Endothelial cell of umbilical vein (primary cell): ENCODE results near the gene KBTBD4. TPM values are rescaled to one million over a fixed set of nuclear protein-coding genes. Genes with fewer than 3 reads are reported as not detected.
"Not testable (repeated sequence)": the region's sequence is repeated elsewhere in the genome, so short reads cannot be mapped to it uniquely, and the experiment has no call there.

Experiments used
- BruUV-seq: library from RNA; stranded (reverse); fragments of 400-500 nt; replicated peaks from 2 replicates; lab custom pipeline; 2021; lab: Mats Ljungman, UMichigan
- CTCF ChIA-PET: fragments of 300-600, 350-600 bp; sonication (Branson Sonifier 250); formaldehyde crosslinking; loops from one replicate; lab custom pipeline; 2021; ENCODE audit warnings: antibody characterized with exemption, inconsistent platforms; lab: Charles Lee
- POLR2A ChIA-PET: fragments of 300-600, 350-600 bp; sonication (Branson Sonifier 250); formaldehyde crosslinking; loops from one replicate; lab custom pipeline; 2021; ENCODE audit warnings: antibody characterized with exemption, inconsistent platforms; lab: Charles Lee
- DNase-seq: peaks from one replicate; pipeline ENCODE4 v3.0.0-alpha.2; 2011; ENCODE audit warnings: low read depth, low spot score
- FAIRE-seq: peaks from 2 replicates; lab custom pipeline; 2011; peaks lifted over from hg19 to GRCh38; lab: Jason Lieb, UNC
- H2AFZ ChIP-seq: 2 replicates; pipeline ENCODE4 v1.6.0; 2012; ENCODE audit warnings: low read depth, low read length, control low read depth, inconsistent platforms
- H3K27ac ChIP-seq: 2 replicates; pipeline ENCODE4 v1.5.1; 2011; ENCODE audit warnings: low read depth, mild to moderate bottlenecking, control low read depth, low read length, moderate library complexity; ENCODE audit not compliant: insufficient read depth
- H3K27me3 ChIP-seq, 2 experiments: 2 replicates each; pipeline versions ENCODE4 v1.6.0 to v1.6.1; 2011; ENCODE audit warnings: low read length in 2 of 2, mixed read lengths in 1 of 2; ENCODE audit not compliant: control insufficient read depth in 2 of 2, insufficient read depth in 2 of 2
- H3K36me3 ChIP-seq, 2 experiments: 2 replicates in 1 of 2; 3 replicates in 1 of 2; pipeline ENCODE4 v1.5.1; 2011; ENCODE audit warnings: low read length in 2 of 2, mild to moderate bottlenecking in 1 of 2, moderate library complexity in 1 of 2; ENCODE audit not compliant: control insufficient read depth in 2 of 2, insufficient read depth in 2 of 2; ENCODE audit errors: extremely low read depth in 1 of 2
- H3K4me1 ChIP-seq: 3 replicates; pipeline ENCODE4 v1.5.1; 2011; ENCODE audit warnings: mild to moderate bottlenecking, low read length; ENCODE audit not compliant: control insufficient read depth, insufficient read depth; ENCODE audit errors: extremely low read depth
- H3K4me2 ChIP-seq: 2 replicates; pipeline ENCODE4 v1.6.1; 2011; ENCODE audit warnings: low read length, control low read depth, mixed read lengths; ENCODE audit not compliant: insufficient read depth
- H3K4me3 ChIP-seq, 3 experiments: fragments of 200-600 bp in 1 of 3; sonication (generic), shearing (Covaris generic) in 1 of 3; replicated peaks in 1 of 3; 2 replicates each; pipeline ENCODE4 v1.5.1; 2011 to 2016; ENCODE audit warnings: control low read depth in 3 of 3, low read length in 3 of 3, mild to moderate bottlenecking in 2 of 3, inconsistent platforms in 1 of 3, low read depth in 1 of 3, moderate library complexity in 1 of 3; ENCODE audit not compliant: insufficient read depth in 1 of 3
- H3K79me2 ChIP-seq: 2 replicates; pipeline ENCODE4 v1.6.0; 2012; ENCODE audit warnings: low read length, inconsistent platforms; ENCODE audit not compliant: control insufficient read depth, insufficient read depth
- H3K9ac ChIP-seq: replicated peaks from 2 replicates; pipeline ENCODE3; 2011; ENCODE audit warnings: low read length, control low read depth; ENCODE audit not compliant: insufficient read depth; ENCODE audit errors: extremely low read depth
- H3K9me1 ChIP-seq: replicated peaks from 3 replicates; pipeline ENCODE4 v1.6.0; 2011; ENCODE audit warnings: mild to moderate bottlenecking, low read length; ENCODE audit not compliant: control insufficient read depth, insufficient read depth; ENCODE audit errors: extremely low read depth
- H3K9me3 ChIP-seq: replicated peaks from 2 replicates; pipeline ENCODE4 v1.5.1; 2012; ENCODE audit warnings: low read length, inconsistent platforms; ENCODE audit not compliant: control insufficient read depth, insufficient read depth
- H4K20me1 ChIP-seq: replicated peaks from 2 replicates; pipeline ENCODE3; 2011; ENCODE audit warnings: mild to moderate bottlenecking, low read length; ENCODE audit not compliant: control insufficient read depth, insufficient read depth; ENCODE audit errors: extremely low read depth
- JUN ChIP-seq: IDR thresholded peaks from 2 replicates; pipeline ENCODE4 v1.6.1; 2011; ENCODE audit warnings: borderline replicate concordance, low read depth; ENCODE audit not compliant: insufficient read length, insufficient read depth
- dilution Hi-C: fragments of 300-500 bp; cut with MboI; formaldehyde crosslinking; loops from one replicate; pipeline ENCODE4 v1.15.0; 2019; ENCODE audit warnings: low sequenced_read_pairs; ENCODE audit not compliant: extremely low pct_ligation_motif_present
- intact Hi-C: fragments of 100-400 bp; cut with micrococcal nuclease; formaldehyde crosslinking; loops from one replicate; pipeline ENCODE4 v1.10.0; 2022
- polyA plus RNA-seq, 4 experiments: library from polyadenylated mRNA; depleted of rRNA in 3 of 4; stranded (reverse) in 3 of 4; unstranded in 1 of 4; fragments of >200 nt; gene quantifications; 2 replicates each; pipeline versions ENCODE4 v1.2.1 to v1.2.3, GENCODE V29; 2011 to 2012; ENCODE audit warnings: missing spikeins in 1 of 4
- total RNA-seq: library from RNA; stranded (reverse); gene quantifications from 2 replicates; pipeline ENCODE4 v1.2.3, GENCODE V29; 2021
- TF ChIP-seq, protein P1 (sequence below), 2 donors: IDR thresholded peaks; 1 replicate in 1 of 2; 2 replicates in 1 of 2; pipeline ENCODE4 v1.5.1; 2011; ENCODE audit warnings: low read length in 2 of 2, mild to moderate bottlenecking in 2 of 2, moderate library complexity in 2 of 2, control low read depth in 1 of 2, inconsistent platforms in 1 of 2, low read depth in 1 of 2; ENCODE audit not compliant: insufficient read depth in 1 of 2; ENCODE audit errors: extremely low read depth in 1 of 2

KBTBD4 gene
- total and polyA plus RNA-seq, 2 donors (not counting 3 experiments of a cell fraction or from before 2014, with no cell fraction given): 16.3 to 23.2 TPM

DNA sequence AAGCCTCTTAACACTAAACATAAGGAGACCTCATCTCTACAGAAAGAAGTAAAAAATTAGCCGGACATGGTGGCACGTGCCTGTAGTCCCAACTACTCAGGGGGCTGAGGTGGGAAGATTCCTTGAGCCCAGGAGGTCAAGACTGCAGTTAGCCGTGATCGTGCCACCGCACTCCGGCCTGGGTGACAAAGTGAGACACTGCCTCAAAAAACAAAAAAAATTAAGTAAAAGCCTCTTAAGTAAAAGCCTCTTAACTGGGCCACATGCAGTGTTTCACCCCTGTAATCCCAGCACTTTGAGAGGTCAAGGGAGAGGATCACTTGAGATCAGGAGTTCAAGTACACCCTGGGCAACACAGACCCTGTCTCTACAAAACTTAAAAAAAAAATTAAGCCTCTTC lies 51.6 kb downstream of the KBTBD4 start:
- no peak for TF ChIP-seq JUN
- TF ChIP-seq, protein P1, sequence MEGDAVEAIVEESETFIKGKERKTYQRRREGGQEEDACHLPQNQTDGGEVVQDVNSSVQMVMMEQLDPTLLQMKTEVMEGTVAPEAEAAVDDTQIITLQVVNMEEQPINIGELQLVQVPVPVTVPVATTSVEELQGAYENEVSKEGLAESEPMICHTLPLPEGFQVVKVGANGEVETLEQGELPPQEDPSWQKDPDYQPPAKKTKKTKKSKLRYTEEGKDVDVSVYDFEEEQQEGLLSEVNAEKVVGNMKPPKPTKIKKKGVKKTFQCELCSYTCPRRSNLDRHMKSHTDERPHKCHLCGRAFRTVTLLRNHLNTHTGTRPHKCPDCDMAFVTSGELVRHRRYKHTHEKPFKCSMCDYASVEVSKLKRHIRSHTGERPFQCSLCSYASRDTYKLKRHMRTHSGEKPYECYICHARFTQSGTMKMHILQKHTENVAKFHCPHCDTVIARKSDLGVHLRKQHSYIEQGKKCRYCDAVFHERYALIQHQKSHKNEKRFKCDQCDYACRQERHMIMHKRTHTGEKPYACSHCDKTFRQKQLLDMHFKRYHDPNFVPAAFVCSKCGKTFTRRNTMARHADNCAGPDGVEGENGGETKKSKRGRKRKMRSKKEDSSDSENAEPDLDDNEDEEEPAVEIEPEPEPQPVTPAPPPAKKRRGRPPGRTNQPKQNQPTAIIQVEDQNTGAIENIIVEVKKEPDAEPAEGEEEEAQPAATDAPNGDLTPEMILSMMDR (IDR thresholded peaks at IDR 0.05; ENCODE audit: extremely low read depth in 1 of 2, insufficient read depth in 1 of 2, low read depth in 1 of 2, low read length in 2 of 2): no peak
- H4K20me1 ChIP-seq: peaks cover 7% of the 10 kb centered on the region
- FAIRE-seq: no peak

GRCh38 chr11:47526032-47526431 lies 52.7 kb downstream of the KBTBD4 start:
- H3K27ac ChIP-seq, CTCF ChIA-PET, H3K27me3 ChIP-seq, dilution Hi-C loops, BruUV-seq, H3K36me3 ChIP-seq, DNase-seq, H3K4me3 ChIP-seq, H3K4me2 ChIP-seq, H2AFZ ChIP-seq, POLR2A ChIA-PET, H3K9me3 ChIP-seq, H4K20me1 ChIP-seq, H3K9me1 ChIP-seq, FAIRE-seq, intact Hi-C loops, H3K9ac ChIP-seq: not testable (repeated sequence)
- H3K4me1 ChIP-seq: peaks cover 27% of the 10 kb centered on the region
- H3K79me2 ChIP-seq: peaks cover 94% of the 10 kb centered on the region

More for the DNA sequence above, 51.6 kb downstream of the KBTBD4 start:
- intact Hi-C loops (no loop called here), dilution Hi-C loops (no loop called here)
- H3K79me2 ChIP-seq: peaks cover 95% of the 10 kb centered on the region
- ChIA-PET POLR2A (no interaction called here), CTCF (interaction anchor here (1.4 kb wide), 1 partner anchor 8 kb away, joined by 3 read pairs; no protein-coding TSS in a partner anchor)
- no peak overlapping the region for H3K9ac ChIP-seq
- H3K9me3 ChIP-seq: no peaks in the 10 kb centered on the region
- H3K27ac ChIP-seq: no peak overlapping the region
- no peak for DNase-seq
- H3K4me3 ChIP-seq: no peak overlapping the region
- H3K27me3 ChIP-seq: no peaks in the 10 kb centered on the region
- no peaks in the 10 kb centered on the region for H3K9me1 ChIP-seq
- no TSS peak for BruUV-seq
- H3K36me3 ChIP-seq: no peaks in the 10 kb centered on the region
- no peak overlapping the region for H2AFZ ChIP-seq
- no peak overlapping the region for H3K4me2 ChIP-seq
- peaks cover 27% of the 10 kb centered on the region for H3K4me1 ChIP-seq
